Right lung (tissue), 5 donors: ENCODE data around the gene TMUB1. TPM values are rescaled to one million over a fixed set of nuclear protein-coding genes. Genes with fewer than 3 reads are reported as not detected.

Source experiments
- DNase-seq, 2 donors: peaks; one replicate each; pipeline ENCODE4 v3.0.0-alpha.2; 2013
- polyA plus RNA-seq, 5 donors: library from polyadenylated mRNA; unstranded; fragments of 120-200 nt; gene quantifications; one replicate each; pipeline versions ENCODE4 v1.2.1 to v1.2.3, GENCODE V29; 2013; ENCODE audit warnings: inconsistent platforms in 1 of 5, low replicate concordance in 1 of 5; ENCODE audit not compliant: insufficient read length in 5 of 5, insufficient read depth in 1 of 5

TMUB1 gene
- polyA plus RNA-seq, 5 donors = 17.8 to 41.3 (median 22.8) TPM

GRCh38 chr7:151122796-151123157 is 39.5 kb upstream of the TMUB1 start:
- DNase-seq = no peak

DNA sequence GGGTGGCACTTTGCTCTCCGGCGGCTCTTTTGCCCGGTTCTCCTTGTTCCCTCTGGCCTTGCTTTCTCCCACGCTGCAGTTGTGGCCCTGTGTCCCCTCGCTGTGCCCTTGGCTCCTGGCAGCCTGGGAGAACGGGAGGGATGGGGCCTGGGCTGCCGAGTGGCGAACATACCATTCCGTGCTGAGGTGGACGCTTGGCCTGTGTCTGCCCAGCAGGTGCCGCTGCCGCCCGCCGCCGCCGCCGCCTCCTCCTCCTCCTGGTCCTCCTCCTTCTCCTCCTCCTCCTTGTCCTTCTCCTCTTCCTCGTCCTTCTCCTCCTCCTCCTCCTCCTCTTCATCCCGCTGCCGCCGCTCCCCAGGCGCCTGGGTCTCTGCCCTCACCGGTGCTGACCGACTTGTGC is 39.0 kb upstream of the TMUB1 start:
- no peak for DNase-seq

DNA sequence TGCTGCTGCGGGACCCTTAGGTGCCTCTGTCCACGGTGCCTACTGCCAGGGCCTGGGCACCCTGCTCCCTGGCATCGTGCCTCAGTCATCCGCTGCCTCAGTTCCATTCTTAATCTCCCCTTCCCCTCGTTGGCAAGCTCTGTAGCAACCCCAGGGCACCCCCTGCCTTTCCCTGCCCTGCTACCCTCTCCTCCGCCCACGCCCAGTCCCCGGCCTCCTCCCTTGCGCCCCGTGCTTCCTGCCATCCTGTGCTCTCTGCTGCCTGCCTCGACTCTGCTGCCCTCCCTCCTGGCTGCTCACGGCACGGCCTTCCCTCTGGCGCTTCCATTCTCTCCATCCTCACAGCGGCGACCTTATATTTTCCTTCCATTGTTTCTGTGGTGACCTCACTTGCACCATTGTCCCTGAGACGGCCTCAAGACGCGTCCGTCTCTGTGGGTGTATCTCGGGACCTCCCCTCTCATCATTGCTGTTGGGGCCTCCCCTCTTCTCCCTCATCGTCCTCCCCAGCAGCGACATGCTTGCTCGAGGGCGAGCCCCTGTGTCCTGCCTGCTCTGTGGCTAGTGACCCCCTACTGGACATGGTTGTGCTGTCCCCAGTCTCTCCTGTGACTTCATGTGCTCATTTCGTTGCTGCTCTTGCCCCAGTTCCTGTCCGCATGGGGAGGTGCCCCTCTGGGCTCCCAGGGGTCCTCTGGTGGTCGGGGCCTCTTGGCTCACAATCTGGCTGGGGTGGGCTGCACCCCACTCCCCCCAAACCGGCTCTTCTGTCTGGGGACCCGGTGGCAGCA is 38.3 kb upstream of the TMUB1 start:
- no peak for DNase-seq

DNA sequence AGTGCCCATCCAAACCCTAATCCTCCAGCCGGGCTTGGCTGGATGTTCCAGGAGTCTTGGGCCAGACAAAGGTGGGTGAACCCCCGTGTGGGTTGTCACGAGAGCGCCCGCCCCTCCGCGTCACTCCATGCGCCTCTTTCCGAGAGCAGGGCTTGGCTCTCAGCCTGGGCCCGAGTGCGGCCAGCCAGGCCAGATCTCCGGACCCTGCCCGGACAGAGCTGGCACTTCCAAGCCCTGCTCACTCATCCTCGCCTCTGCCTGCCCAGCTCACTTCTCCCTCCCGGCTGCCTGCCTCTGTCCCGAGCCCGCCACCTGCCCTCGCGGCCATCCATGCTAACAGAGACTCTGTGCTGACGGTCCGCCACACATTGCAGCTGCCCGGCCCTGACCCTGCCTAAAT is 37.6 kb upstream of the TMUB1 start:
- no peak for DNase-seq

- DNase-seq = no peak
Observed at GRCh38 chr7:151119902-151120301, 36.6 kb upstream of the TMUB1 start.

GRCh38 chr7:151119055-151119415 is 35.7 kb upstream of the TMUB1 start:
- DNase-seq = no peak

DNA sequence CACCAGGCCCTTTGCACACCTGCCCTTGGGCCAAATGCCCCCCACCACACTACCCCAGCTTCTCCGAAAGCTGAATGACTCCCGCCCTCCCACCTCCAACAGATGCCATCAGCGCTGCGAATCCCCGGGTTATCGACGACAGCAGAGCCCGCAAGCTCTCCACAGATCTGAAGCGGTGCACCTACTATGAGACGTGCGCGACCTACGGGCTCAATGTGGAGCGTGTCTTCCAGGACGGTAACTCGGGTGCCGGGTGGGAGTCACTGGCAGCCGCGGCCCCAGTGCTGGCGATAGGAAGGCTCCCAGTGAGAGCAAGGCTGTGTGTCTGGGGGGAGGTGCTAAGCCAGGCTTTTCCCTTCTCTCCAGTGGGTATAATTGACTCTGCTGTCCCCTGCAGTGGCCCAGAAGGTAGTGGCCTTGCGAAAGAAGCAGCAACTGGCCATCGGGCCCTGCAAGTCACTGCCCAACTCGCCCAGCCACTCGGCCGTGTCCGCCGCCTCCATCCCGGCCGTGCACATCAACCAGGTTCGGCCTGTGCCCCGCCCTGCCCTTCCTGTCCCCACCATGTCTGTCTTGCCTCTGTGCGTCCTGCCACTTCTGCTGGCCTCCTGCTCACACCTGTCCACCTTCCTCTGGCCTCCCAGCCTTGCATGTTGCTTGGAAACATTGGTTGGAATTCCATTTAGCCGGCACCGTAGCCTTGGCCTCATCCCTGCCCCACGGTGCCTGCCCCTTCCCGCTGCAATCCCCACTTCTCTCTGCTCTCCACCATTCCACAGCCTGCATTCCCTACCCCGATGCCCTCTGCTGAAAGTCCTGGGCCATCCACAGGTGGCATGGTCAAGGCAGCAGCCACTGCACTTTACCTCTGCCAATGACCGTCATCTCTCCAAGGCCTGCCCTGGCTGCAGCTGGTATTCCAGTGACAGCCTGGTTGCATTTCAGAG is 35.1 kb upstream of the TMUB1 start:
- DNase-seq = no peak

GRCh38 chr7:151117565-151117964 is 34.3 kb upstream of the TMUB1 start:
- DNase-seq = no peak

DNA sequence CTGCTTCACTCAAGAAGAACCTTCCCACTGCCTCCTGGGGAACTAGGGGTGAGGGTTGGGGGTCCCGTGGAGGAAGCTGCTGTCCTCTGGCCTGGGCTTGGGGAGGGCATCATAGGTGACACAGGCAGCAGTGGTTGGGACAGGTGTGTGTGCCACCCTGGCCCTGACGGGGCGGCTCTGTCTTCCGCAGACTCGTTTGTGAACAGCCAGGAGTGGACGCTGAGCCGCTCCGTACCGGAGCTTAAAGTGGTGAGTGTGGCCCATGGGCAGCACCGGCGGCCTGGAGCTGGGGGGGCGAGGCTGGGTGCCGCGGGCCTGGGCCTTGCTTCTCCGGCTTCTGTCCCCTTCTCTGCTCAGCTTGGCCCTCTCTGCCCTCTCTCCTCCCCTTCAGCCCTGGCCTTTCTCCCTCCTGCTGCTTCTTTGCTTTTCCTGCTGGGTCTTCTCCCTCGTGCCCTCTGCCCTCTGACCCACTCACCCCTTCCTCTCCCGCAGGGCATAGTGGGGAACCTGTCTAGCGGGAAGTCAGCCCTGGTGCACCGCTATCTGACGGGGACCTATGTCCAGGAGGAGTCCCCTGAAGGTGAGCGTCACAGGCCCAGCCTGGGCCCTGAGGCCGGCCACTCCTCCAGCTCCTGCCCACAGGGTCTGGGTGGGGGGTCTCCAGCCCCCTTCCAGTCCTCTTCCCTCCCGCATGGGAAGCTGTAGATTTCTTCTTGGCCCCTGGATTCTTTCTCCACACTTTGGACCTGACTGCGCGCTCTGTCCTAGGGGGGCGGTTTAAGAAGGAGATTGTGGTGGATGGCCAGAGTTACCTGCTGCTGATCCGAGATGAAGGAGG is 33.5 kb upstream of the TMUB1 start:
- DNase-seq = no peak

GRCh38 chr7:151115836-151116418 is 32.6 kb upstream of the TMUB1 start:
- DNase-seq = peak; percentile 45 to 49

GRCh38 chr7:151115121-151115835 is 32.0 kb upstream of the TMUB1 start:
- DNase-seq = no peak

GRCh38 chr7:151114151-151115090 is 31.1 kb upstream of the TMUB1 start:
- DNase-seq = no peak

DNA sequence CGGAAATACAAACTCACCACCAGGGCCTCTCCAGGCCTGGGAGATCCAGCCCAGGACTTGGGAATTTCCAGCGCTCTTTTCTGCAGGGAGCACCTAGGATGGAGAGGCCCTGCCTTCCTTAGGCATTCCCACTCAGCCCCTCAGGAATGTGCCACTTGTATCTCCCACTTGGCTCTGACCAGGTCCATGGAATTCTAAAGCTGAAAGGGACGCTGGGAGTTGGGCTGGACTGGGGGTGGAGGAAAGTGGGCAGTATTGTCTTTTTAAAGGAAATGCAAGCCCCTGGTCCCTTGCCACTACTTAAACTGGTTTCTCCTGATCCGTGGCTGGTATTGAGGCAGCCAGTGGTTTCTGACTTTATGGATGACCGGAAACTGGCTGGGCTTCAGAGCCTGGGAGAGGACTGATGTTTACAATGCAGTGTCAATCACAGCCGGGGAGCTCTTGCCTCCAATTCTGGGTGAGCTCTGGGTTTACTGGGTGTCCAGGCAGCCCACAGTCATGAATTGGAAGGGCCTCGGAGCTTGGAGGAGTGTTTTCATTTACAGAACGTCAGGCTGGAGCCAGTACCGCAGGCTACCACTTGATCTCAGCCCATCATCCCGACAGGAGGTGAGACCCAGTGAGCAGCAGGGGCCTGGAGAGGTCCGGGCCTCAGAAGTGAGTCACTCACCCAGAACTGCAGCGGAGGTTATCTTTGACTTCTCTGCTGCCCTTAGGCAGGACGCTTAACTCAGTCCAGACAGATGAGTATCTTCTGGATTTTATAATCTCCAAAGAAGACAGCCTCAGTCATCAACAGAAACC is 30.3 kb upstream of the TMUB1 start:
- no peak for DNase-seq

DNA sequence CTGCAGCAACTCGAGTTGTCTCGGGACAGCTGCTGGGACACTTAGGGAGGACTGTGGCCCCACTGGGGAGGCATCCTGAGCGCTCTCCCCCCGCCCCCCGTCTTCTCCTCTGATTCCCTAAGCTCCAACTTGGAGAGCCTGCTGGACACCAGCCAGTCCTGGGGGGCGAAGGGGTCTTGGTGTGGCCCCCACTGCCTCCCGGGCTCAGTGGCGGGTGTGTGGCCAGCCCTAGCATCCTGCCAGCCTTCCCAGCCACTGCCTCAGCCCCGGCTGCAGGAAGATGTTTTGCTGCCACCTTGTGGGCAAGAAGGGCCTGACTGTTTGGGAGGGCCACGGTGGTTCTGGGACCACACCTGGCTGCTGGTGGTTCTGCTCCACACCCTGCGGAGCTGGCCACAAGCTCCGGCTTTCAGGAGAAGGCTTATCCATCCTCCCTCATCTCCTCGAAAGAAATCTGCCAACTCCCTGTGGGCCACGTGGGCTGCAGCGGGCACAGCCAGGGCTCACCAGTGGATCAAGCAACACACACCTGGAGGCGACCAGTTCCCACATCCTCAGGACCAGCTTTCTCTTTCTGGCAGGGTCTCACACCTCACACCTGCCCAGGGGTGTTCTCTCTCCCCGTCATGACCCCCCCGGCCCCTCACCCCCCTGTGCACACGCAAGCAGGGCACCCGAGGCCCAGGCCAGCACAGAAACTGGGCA is 27.8 kb upstream of the TMUB1 start:
- peak; percentile 60 to 70 for DNase-seq

GRCh38 chr7:151110236-151110940 is 27.1 kb upstream of the TMUB1 start:
- no peak for DNase-seq

DNA sequence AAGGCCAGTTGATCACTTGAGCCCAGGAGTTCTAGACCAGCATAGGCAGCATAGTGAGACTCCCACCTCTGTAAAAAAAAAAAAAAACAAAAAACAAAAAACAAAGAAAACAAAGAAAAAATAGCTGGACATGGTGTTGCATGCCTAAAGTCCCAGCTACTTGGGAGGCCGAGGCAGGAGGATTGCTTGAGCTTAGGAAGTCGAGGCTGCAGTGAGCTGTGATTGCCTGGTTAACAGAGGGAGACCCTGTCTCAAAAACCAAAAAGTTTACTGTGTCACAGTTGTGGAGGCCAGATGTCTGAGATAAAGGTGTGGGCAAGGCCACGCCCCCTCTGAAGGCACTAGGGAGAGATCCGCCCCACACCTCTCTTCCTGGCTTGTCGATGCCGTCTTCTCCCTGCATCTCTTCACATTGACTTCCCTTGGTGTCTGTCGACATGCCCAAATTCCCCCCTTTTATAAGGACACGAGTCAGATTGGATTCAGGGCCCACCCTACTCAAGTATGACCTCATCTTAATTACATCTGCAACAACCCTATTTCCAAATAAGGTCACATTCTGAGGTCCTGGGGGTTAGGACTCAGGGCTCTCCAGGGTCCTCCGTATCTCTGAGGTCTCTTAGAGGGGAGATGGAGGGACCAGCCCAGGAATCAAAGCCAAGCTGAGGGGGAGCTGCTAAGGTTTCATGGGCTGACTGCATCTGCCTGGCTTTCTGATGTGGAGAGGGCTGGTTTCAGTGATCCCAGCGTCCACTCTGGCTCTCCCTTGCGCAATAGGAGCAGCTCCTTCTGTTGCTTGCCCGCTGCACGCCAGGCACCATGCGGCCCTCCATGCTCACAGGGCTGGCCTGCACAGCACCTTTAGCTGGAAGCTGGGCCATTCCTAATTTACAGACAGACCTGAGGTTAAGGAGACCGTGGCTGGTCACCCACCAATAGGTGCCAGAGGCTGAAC is 26.1 kb upstream of the TMUB1 start:
- no peak for DNase-seq
